BLaER1 (cell line): ENCODE data around the gene PTN.

Experiments used
- H3K27ac ChIP-seq: shearing (Covaris generic); formaldehyde crosslinking; 2 replicates; pipeline ENCODE4 v1.8.1; 2022
- H3K27me3 ChIP-seq: shearing (Covaris generic); formaldehyde crosslinking; 2 replicates; pipeline ENCODE4 v1.8.1; 2022
- H3K36me3 ChIP-seq: shearing (Covaris generic); formaldehyde crosslinking; 2 replicates; pipeline ENCODE4 v1.8.1; 2022
- H3K4me1 ChIP-seq: shearing (Covaris generic); formaldehyde crosslinking; 2 replicates; pipeline ENCODE4 v1.8.1; 2022
- H3K4me2 ChIP-seq: shearing (Covaris generic); formaldehyde crosslinking; 2 replicates; pipeline ENCODE4 v1.8.1; 2022
- H3K4me3 ChIP-seq: shearing (Covaris generic); formaldehyde crosslinking; 2 replicates; pipeline ENCODE4 v1.8.1; 2022
- H3K9ac ChIP-seq: shearing (Covaris generic); formaldehyde crosslinking; 2 replicates; pipeline ENCODE4 v1.8.1; 2022
- H3K9me3 ChIP-seq: shearing (Covaris generic); formaldehyde crosslinking; 2 replicates; pipeline ENCODE4 v1.8.1; 2022
- H4K20me1 ChIP-seq: shearing (Covaris generic); formaldehyde crosslinking; 2 replicates; pipeline ENCODE4 v1.8.1; 2022
- Cebpa-rat ChIP-seq: shearing (Covaris generic); IDR thresholded peaks from 2 replicates; pipeline ENCODE4 v1.8.1; 2022

Gene PTN

GRCh38 chr7:137302081-137302480 lies 41.5 kb downstream of the PTN start:
- H3K4me2 ChIP-seq, result no peak overlapping the region
- no peaks in the 10 kb centered on the region for H3K9me3 ChIP-seq
- no peak overlapping the region for H3K27ac ChIP-seq
- no peak overlapping the region for H3K4me3 ChIP-seq
- H4K20me1 ChIP-seq, result no peaks in the 10 kb centered on the region
- no peaks in the 10 kb centered on the region for H3K36me3 ChIP-seq
- no peaks in the 10 kb centered on the region for H3K27me3 ChIP-seq
- no peak for TF ChIP-seq Cebpa-rat
- H3K4me1 ChIP-seq, result no peaks in the 10 kb centered on the region
- H3K9ac ChIP-seq, result no peak overlapping the region

- Histone ChIP-seq H3K9me3 (no peaks in the 10 kb centered on the region), H3K27me3 (no peaks in the 10 kb centered on the region), H3K4me2 (no peak overlapping the region), H4K20me1 (no peaks in the 10 kb centered on the region), H3K4me3 (no peak overlapping the region), H3K36me3 (no peaks in the 10 kb centered on the region), H3K9ac (no peak overlapping the region), H3K4me1 (no peaks in the 10 kb centered on the region), H3K27ac (no peak overlapping the region)
- no peak for TF ChIP-seq Cebpa-rat
These were observed 45.1 kb downstream of the PTN start for GRCh38 chr7:137298464-137298794.

GRCh38 chr7:137297551-137298463 lies 45.7 kb downstream of the PTN start:
- no peak overlapping the region for H3K9ac ChIP-seq
- no peaks in the 10 kb centered on the region for H3K36me3 ChIP-seq
- H3K9me3 ChIP-seq, result no peaks in the 10 kb centered on the region
- no peaks in the 10 kb centered on the region for H3K4me1 ChIP-seq
- no peak overlapping the region for H3K27ac ChIP-seq
- TF ChIP-seq Cebpa-rat, result no peak
- H3K4me2 ChIP-seq, result no peak overlapping the region
- no peak overlapping the region for H3K4me3 ChIP-seq
- no peaks in the 10 kb centered on the region for H4K20me1 ChIP-seq
- H3K27me3 ChIP-seq, result no peaks in the 10 kb centered on the region

GRCh38 chr7:137296576-137296975 lies 47.0 kb downstream of the PTN start:
- Histone ChIP-seq H3K4me1 (no peaks in the 10 kb centered on the region), H3K9ac (no peak overlapping the region), H3K27me3 (no peaks in the 10 kb centered on the region), H3K36me3 (no peaks in the 10 kb centered on the region), H3K4me2 (no peak overlapping the region), H3K27ac (no peak overlapping the region), H3K4me3 (no peak overlapping the region), H4K20me1 (no peaks in the 10 kb centered on the region), H3K9me3 (no peaks in the 10 kb centered on the region)
- TF ChIP-seq Cebpa-rat, result no peak

- no peak for TF ChIP-seq Cebpa-rat
- H3K36me3 ChIP-seq, result no peaks in the 10 kb centered on the region
- H3K27me3 ChIP-seq, result no peaks in the 10 kb centered on the region
- no peak overlapping the region for H3K27ac ChIP-seq
- no peak overlapping the region for H3K4me3 ChIP-seq
- no peak overlapping the region for H3K9ac ChIP-seq
- H3K4me1 ChIP-seq, result no peaks in the 10 kb centered on the region
- H3K4me2 ChIP-seq, result no peak overlapping the region
- no peaks in the 10 kb centered on the region for H4K20me1 ChIP-seq
- no peaks in the 10 kb centered on the region for H3K9me3 ChIP-seq
These were observed 47.7 kb downstream of the PTN start for GRCh38 chr7:137295739-137296324.

- Histone ChIP-seq H4K20me1 (no peaks in the 10 kb centered on the region), H3K9ac (no peak overlapping the region), H3K27me3 (no peaks in the 10 kb centered on the region), H3K9me3 (peaks cover 8% of the 10 kb centered on the region; the same call in 1 of the 2 replicates), H3K4me2 (no peak overlapping the region), H3K4me3 (no peak overlapping the region), H3K36me3 (no peaks in the 10 kb centered on the region), H3K4me1 (no peaks in the 10 kb centered on the region), H3K27ac (no peak overlapping the region)
- no peak for TF ChIP-seq Cebpa-rat
These were observed 54.4 kb downstream of the PTN start for GRCh38 chr7:137289101-137289500.

- no peaks in the 10 kb centered on the region for H4K20me1 ChIP-seq
- no peak overlapping the region for H3K27ac ChIP-seq
- H3K4me2 ChIP-seq, result no peak overlapping the region
- TF ChIP-seq Cebpa-rat, result no peak
- H3K9ac ChIP-seq, result no peak overlapping the region
- H3K9me3 ChIP-seq, result peaks cover 8% of the 10 kb centered on the region; the same call in 1 of the 2 replicates
- no peaks in the 10 kb centered on the region for H3K36me3 ChIP-seq
- no peaks in the 10 kb centered on the region for H3K4me1 ChIP-seq
- H3K27me3 ChIP-seq, result no peaks in the 10 kb centered on the region
- no peak overlapping the region for H3K4me3 ChIP-seq
These were observed 55.8 kb downstream of the PTN start for GRCh38 chr7:137287651-137288258.

- H3K27ac ChIP-seq, result no peak overlapping the region
- no peak for TF ChIP-seq Cebpa-rat
These were observed 60.4 kb downstream of the PTN start for GRCh38 chr7:137283153-137283552.

GRCh38 chr7:137282043-137282442 lies 61.5 kb downstream of the PTN start:
- Histone ChIP-seq H3K27me3 (no peaks in the 10 kb centered on the region), H3K9ac (no peak overlapping the region)

More at GRCh38 chr7:137283153-137283552, 60.4 kb downstream of the PTN start:
- H3K36me3 ChIP-seq, result no peaks in the 10 kb centered on the region
- H3K27me3 ChIP-seq, result no peaks in the 10 kb centered on the region
- H3K4me2 ChIP-seq, result no peak overlapping the region
- H4K20me1 ChIP-seq, result no peaks in the 10 kb centered on the region
- H3K9ac ChIP-seq, result no peak overlapping the region
- H3K9me3 ChIP-seq, result no peaks in the 10 kb centered on the region
- no peaks in the 10 kb centered on the region for H3K4me1 ChIP-seq
- H3K4me3 ChIP-seq, result no peak overlapping the region

GRCh38 chr7:137276189-137276588 lies 67.3 kb downstream of the PTN start:
- Histone ChIP-seq H3K9ac (no peak overlapping the region), H3K4me1 (no peaks in the 10 kb centered on the region), H4K20me1 (no peaks in the 10 kb centered on the region), H3K4me2 (no peak overlapping the region), H3K27ac (no peak overlapping the region), H3K36me3 (no peaks in the 10 kb centered on the region), H3K4me3 (no peak overlapping the region), H3K27me3 (no peaks in the 10 kb centered on the region), H3K9me3 (no peaks in the 10 kb centered on the region)
- no peak for TF ChIP-seq Cebpa-rat

More at GRCh38 chr7:137282043-137282442, 61.5 kb downstream of the PTN start:
- Histone ChIP-seq H3K4me2 (no peak overlapping the region), H3K36me3 (no peaks in the 10 kb centered on the region), H3K27ac (no peak overlapping the region), H3K4me3 (no peak overlapping the region), H4K20me1 (no peaks in the 10 kb centered on the region), H3K9me3 (no peaks in the 10 kb centered on the region), H3K4me1 (no peaks in the 10 kb centered on the region)
- TF ChIP-seq Cebpa-rat, result no peak
